HCT116 (cell line): ENCODE measurements around the gene ZNF335. TPM values are rescaled to one million over a fixed set of nuclear protein-coding genes. Genes with fewer than 3 reads are reported as not detected.

Source experiments
- ATAC-seq: fragments of 200-7000 bp; cut with Tn5 transposase; 2 replicates; pipeline ENCODE4 v1.9.1; 2020; ENCODE audit warnings: mild to moderate bottlenecking, moderate library complexity
- BruUV-seq: library from RNA; stranded (reverse); fragments of 400-500 nt; replicated peaks from 2 replicates; lab custom pipeline; 2021; lab: Mats Ljungman, UMichigan
- CTCF ChIA-PET: fragments of 300-600 bp; sonication (Branson Sonifier 250); formaldehyde crosslinking; loops from one replicate; lab custom pipeline; 2021; ENCODE audit warnings: antibody characterized with exemption; lab: Charles Lee
- POLR2A ChIA-PET: fragments of 300-600, 350-600 bp; sonication (Branson Sonifier 250); formaldehyde crosslinking; loops from one replicate; lab custom pipeline; 2021; ENCODE audit warnings: antibody characterized with exemption; lab: Charles Lee
- RAD21 ChIA-PET, 2 experiments: fragments of 300-600 bp; sonication (Branson Sonifier 250); formaldehyde crosslinking; loops; one replicate each; lab custom pipeline; 2023; ENCODE audit warnings: low total read pairs in 2 of 2; ENCODE audit not compliant: uncharacterized antibody in 2 of 2, unreplicated experiment in 2 of 2, low non-redundant PET in 1 of 2; lab: Charles Lee
- DNase-seq: peaks from one replicate; pipeline ENCODE4 v3.0.0-alpha.2; 2010; ENCODE audit warnings: low read depth, low spot score
- H2AFZ ChIP-seq: fragments of 200-600 bp; shearing (Covaris generic), sonication (generic); 2 replicates; pipeline ENCODE4 v1.6.1; 2017; ENCODE audit warnings: low read depth, mixed run types, mixed read lengths, antibody characterized with exemption, low read length; ENCODE audit not compliant: poor library complexity, severe bottlenecking
- H3K27ac ChIP-seq: 2 replicates; pipeline ENCODE4 v1.5.1; 2012; ENCODE audit warnings: low read depth, low read length
- H3K27me3 ChIP-seq: fragments of 200-600 bp; sonication (generic); 2 replicates; pipeline ENCODE4 v1.6.1; 2016; ENCODE audit warnings: mixed run types, low read length, mixed read lengths; ENCODE audit not compliant: insufficient read depth
- H3K36me3 ChIP-seq, 2 experiments: fragments of 200-500 bp in 1 of 2; fragments of 200-600 bp in 1 of 2; sonication (Bioruptor generic) in 1 of 2; sonication (generic) in 1 of 2; 2 replicates each; pipeline versions ENCODE4 v1.5.1 to v1.6.1; 2014 to 2016; ENCODE audit warnings: low read length in 2 of 2, inconsistent platforms in 1 of 2, mixed read lengths in 1 of 2, mixed run types in 1 of 2; ENCODE audit not compliant: insufficient read depth in 2 of 2, control insufficient read depth in 1 of 2
- H3K4me1 ChIP-seq, 2 experiments: fragments of 200-600 bp in 1 of 2; sonication (generic) in 1 of 2; 2 replicates each; pipeline versions ENCODE4 v1.5.1 to v1.6.1; 2012 to 2017; ENCODE audit warnings: low read length in 2 of 2, inconsistent platforms in 1 of 2, mild to moderate bottlenecking in 1 of 2, mixed read lengths in 1 of 2, mixed run types in 1 of 2, moderate library complexity in 1 of 2; ENCODE audit not compliant: insufficient read depth in 2 of 2, control insufficient read depth in 1 of 2
- H3K4me2 ChIP-seq: fragments of 200-600 bp; sonication (generic); 2 replicates; pipeline ENCODE4 v1.6.1; 2017; ENCODE audit warnings: mixed run types, low read length, mixed read lengths
- H3K4me3 ChIP-seq, 2 experiments: fragments of 200-600 bp in 1 of 2; sonication (generic) in 1 of 2; replicated peaks in 1 of 2; 2 replicates each; pipeline ENCODE4 v1.5.1; 2011 to 2016; ENCODE audit warnings: low read length in 2 of 2, control low read depth in 1 of 2, low read depth in 1 of 2, mild to moderate bottlenecking in 1 of 2, mixed read lengths in 1 of 2, mixed run types in 1 of 2
- H3K79me2 ChIP-seq: fragments of 200-600 bp; sonication (generic); 2 replicates; pipeline ENCODE4 v1.6.1; 2017; ENCODE audit warnings: mild to moderate bottlenecking, mixed run types, low read length, moderate library complexity, mixed read lengths; ENCODE audit not compliant: insufficient read depth
- H3K9ac ChIP-seq: fragments of 200-600 bp; sonication (generic); 2 replicates; pipeline ENCODE4 v1.6.1; 2016; ENCODE audit warnings: low read length, mixed read lengths
- H3K9me2 ChIP-seq: fragments of 200-600 bp; sonication (generic), shearing (Covaris generic); 2 replicates; pipeline ENCODE4 v1.6.1; 2017; ENCODE audit warnings: mixed run types, mild to moderate bottlenecking, moderate library complexity; ENCODE audit not compliant: insufficient read depth
- H3K9me3 ChIP-seq, 2 experiments: fragments of 200-500 bp in 1 of 2; fragments of 200-600 bp in 1 of 2; sonication (Bioruptor generic) in 1 of 2; sonication (generic) in 1 of 2; 2 replicates each; pipeline ENCODE4 v1.6.1; 2014 to 2017; ENCODE audit warnings: low read length in 2 of 2, mixed read lengths in 2 of 2, inconsistent platforms in 1 of 2, low read depth in 1 of 2, mild to moderate bottlenecking in 1 of 2, mixed run types in 1 of 2, moderate library complexity in 1 of 2; ENCODE audit not compliant: control insufficient read depth in 1 of 2, insufficient read depth in 1 of 2
- H4K20me1 ChIP-seq: fragments of 200-600 bp; sonication (generic), shearing (Covaris generic); 2 replicates; pipeline ENCODE4 v1.6.1; 2017; ENCODE audit warnings: mixed run types, mild to moderate bottlenecking, moderate library complexity; ENCODE audit not compliant: insufficient read depth
- RAD21 ChIP-seq: IDR thresholded peaks from 2 replicates; pipeline ENCODE4 v1.6.1; 2012; ENCODE audit warnings: low read depth, mild to moderate bottlenecking
- SP1 ChIP-seq: IDR thresholded peaks from 2 replicates; pipeline ENCODE4 v1.6.1; 2012; ENCODE audit warnings: low read depth
- TCF7L2 ChIP-seq: IDR thresholded peaks from 2 replicates; pipeline ENCODE4 v1.7.0; 2011; ENCODE audit warnings: borderline replicate concordance, inconsistent platforms; ENCODE audit not compliant: insufficient read depth, insufficient read length; ENCODE audit errors: extremely low read depth
- YY1 ChIP-seq: IDR thresholded peaks from 2 replicates; pipeline ENCODE4 v1.6.1; 2011; ENCODE audit warnings: low read length, low read depth, moderate library complexity, mild to moderate bottlenecking; ENCODE audit not compliant: insufficient replicate concordance; ENCODE audit errors: extremely low read depth
- ZNF274 ChIP-seq: fragments of 200-500 bp; sonication (Bioruptor generic); IDR thresholded peaks from 2 replicates; pipeline ENCODE4 v1.6.1; 2014; ENCODE audit warnings: mild to moderate bottlenecking, low read depth, low read length, inconsistent platforms
- intact Hi-C: fragments of 100-400 bp; cut with micrococcal nuclease; formaldehyde crosslinking; loops from 2 replicates; pipeline ENCODE4 v1.10.0; 2022
- total RNA-seq: library from RNA; stranded (reverse); gene quantifications from one replicate; pipeline ENCODE4 v1.2.1, GENCODE V29; 2021; ENCODE audit not compliant: unreplicated experiment

Gene ZNF335
- total RNA-seq, 1 experiment from 2014 or later, result 20.8 TPM

- RAD21 ChIA-PET, result no interaction called here
- no peak overlapping the region for H3K9ac ChIP-seq
- POLR2A ChIA-PET, result no interaction called here
- H3K27me3 ChIP-seq, result no peaks in the 10 kb centered on the region
- TF ChIP-seq TCF7L2, result no peak
- no peak for TF ChIP-seq RAD21
- TF ChIP-seq SP1, result no peak
- no peak for TF ChIP-seq ZNF274
- no peak for TF ChIP-seq YY1
- no TSS peak for BruUV-seq
- no peaks in the 10 kb centered on the region for H3K9me3 ChIP-seq
- no peaks in the 10 kb centered on the region for H4K20me1 ChIP-seq
- intact Hi-C loops, result no loop called here
- H3K9me2 ChIP-seq, result no peaks in the 10 kb centered on the region
- no peak overlapping the region for H2AFZ ChIP-seq
- H3K36me3 ChIP-seq, result peaks cover 3 to 5% of the 10 kb centered on the region in 2 experiments; a peak in 2 of 4 replicates
- no peaks in the 10 kb centered on the region for H3K4me1 ChIP-seq
- H3K79me2 ChIP-seq, result no peaks in the 10 kb centered on the region
- CTCF ChIA-PET, result interaction anchor here (0.7 kb wide), 1 partner anchor 11 kb away, joined by 3 read pairs; no protein-coding TSS in a partner anchor
- no peak for ATAC-seq
- H3K4me3 ChIP-seq, result no peak overlapping the region
- DNase-seq, result no peak
- no peak overlapping the region for H3K27ac ChIP-seq
- no peak overlapping the region for H3K4me2 ChIP-seq
Observed at GRCh38 chr20:45899046-45899835, 72.8 kb downstream of the ZNF335 start.

Other genes with a start within 250 kb of the ZNF335 start
- gene SPINT4, start 249.9 kb downstream of the ZNF335 start, total RNA-seq, result not detected
- gene WFDC3, start 180.3 kb downstream of the ZNF335 start, total RNA-seq, result 4.7 TPM
- gene DNTTIP1, start 180.2 kb downstream of the ZNF335 start, total RNA-seq, result 61.0 TPM
- 205 TPM for gene UBE2C, start 159.6 kb downstream of the ZNF335 start, total RNA-seq
- gene TNNC2, start 144.9 kb downstream of the ZNF335 start, total RNA-seq, result not detected
- gene SNX21, start 138.4 kb downstream of the ZNF335 start, total RNA-seq, result 11.9 TPM
- gene ACOT8, start 114.8 kb downstream of the ZNF335 start, total RNA-seq, result 12.2 TPM
- 1.8 TPM for gene ZSWIM3, start 114.6 kb downstream of the ZNF335 start, total RNA-seq
- gene ZSWIM1, start 91.0 kb downstream of the ZNF335 start, total RNA-seq, result 13.0 TPM
- 0.42 TPM for gene SPATA25, start 84.6 kb downstream of the ZNF335 start, total RNA-seq
- 0.96 TPM for gene NEURL2, start 81.0 kb downstream of the ZNF335 start, total RNA-seq
- 109 TPM for gene CTSA, start 80.9 kb downstream of the ZNF335 start, total RNA-seq
- gene PLTP, start 60.0 kb downstream of the ZNF335 start, total RNA-seq, result 4.7 TPM
- gene PCIF1, start 37.5 kb downstream of the ZNF335 start, total RNA-seq, result 31.8 TPM
- gene MMP9, start 36.7 kb upstream of the ZNF335 start, total RNA-seq, result 0.32 TPM
- 1.9 TPM for gene SLC12A5, start 57.0 kb upstream of the ZNF335 start, total RNA-seq
- gene NCOA5, start 117.8 kb upstream of the ZNF335 start, total RNA-seq, result 31.6 TPM
- gene CD40, start 146.1 kb upstream of the ZNF335 start, total RNA-seq, result 21.3 TPM